GM18498 (cell line): Measurements from ENCODE around the gene RNF126.
A peak's percentile ranks its signal among the peaks of the same experiment; 100 is the strongest.

ENCODE experiments used
- ATAC-seq: cut with Tn5 transposase; IDR thresholded peaks from one replicate; pipeline ENCODE4 v1.9.1; 2021; ENCODE audit warnings: mild to moderate bottlenecking, moderate library complexity; ENCODE audit not compliant: unreplicated experiment

RNF126 gene

DNA sequence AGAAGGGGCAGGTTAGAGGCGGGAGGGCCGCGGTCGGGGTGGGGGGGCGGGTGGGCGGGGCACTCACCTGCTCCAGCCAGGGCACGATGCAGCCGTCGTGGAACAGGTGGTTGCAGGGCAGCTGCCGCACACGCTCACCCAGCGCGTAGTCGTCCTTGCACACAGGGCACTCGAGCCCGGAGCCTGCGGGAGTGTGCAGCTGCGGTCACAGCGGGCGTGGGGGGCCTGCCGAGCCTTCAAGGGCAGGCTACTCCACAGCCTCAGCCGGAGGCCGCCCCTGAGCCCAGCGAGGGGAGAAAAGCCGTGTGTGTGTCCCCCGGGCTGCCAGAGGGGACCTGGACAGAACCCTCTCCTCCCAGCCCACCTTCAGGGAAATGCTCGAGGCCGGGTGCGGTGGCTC lies 14.7 kb downstream of the RNF126 start:
- ATAC-seq: no peak

DNA sequence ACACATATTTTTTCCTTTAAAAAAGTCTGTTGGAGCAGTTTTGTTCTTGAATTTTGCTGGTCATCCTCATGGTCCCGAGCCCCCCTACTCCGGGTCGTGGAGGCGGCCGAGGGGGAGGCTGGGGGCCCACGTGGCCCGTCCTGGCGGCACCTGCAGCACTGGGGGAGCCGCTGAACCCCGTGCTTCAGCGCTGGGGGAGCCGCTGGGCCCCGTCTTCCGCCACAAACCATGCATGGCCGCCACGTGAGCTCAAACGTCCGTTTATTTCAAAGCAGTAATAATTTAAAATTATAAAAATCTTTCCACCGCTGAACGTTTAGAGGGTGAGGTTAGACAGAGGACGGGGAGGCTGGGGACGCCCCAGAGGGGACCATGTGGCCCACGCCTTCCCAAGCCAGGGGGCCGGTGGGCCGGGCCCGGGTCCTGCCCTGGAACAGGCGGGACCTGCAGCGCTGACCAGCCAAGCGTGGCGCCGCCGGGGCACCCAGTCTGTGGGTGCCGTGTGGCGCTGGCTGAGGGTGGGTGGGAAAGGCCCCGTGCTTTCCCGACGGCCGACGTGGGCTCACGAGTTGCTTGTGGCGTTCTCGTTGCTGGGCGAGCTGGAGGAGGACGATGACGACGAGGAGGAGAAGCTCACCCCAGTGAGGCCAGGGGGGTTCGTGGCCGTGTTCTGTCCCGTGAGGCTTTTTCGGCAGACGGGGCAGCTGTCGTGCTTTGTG lies 15.3 kb downstream of the RNF126 start:
- ATAC-seq: no peak

DNA sequence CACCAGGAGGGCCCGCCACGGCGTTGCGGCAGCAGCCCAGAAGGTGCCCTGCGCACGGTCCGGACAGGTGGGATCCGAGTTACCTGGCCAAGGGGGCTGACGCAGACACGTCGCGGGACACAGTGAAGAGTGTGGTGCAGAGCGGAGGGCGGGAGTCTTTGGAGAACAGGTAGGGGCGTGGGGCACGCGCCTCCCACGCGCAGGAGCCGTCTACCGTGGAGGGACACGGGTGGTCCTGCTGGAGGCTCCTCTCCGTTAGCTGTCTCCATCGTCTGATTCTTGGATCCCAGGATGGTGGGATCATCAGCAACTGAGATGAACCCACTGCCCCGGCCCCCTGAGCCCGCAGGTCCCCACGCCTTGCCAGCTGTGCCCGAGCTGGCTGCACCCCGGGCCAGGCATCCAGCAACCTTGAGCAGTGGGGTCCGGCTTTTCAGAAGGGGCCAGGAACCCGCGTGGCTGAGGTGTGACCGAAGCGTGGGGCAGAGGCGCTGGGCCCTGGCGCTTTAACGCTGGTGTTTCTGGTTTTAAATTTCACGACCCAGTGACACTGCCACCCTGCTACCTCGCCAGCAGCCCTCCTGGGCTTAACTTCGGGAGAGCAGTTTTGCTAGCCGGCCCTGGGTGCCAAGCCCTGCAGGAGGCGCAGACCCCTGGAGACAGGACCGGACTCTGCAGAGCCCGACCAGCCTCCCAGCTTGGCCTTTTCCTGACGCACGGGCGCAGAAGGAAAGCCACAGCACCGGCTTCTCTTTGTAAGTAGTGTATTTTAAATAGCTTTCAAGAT lies 16.0 kb downstream of the RNF126 start:
- no peak for ATAC-seq

DNA sequence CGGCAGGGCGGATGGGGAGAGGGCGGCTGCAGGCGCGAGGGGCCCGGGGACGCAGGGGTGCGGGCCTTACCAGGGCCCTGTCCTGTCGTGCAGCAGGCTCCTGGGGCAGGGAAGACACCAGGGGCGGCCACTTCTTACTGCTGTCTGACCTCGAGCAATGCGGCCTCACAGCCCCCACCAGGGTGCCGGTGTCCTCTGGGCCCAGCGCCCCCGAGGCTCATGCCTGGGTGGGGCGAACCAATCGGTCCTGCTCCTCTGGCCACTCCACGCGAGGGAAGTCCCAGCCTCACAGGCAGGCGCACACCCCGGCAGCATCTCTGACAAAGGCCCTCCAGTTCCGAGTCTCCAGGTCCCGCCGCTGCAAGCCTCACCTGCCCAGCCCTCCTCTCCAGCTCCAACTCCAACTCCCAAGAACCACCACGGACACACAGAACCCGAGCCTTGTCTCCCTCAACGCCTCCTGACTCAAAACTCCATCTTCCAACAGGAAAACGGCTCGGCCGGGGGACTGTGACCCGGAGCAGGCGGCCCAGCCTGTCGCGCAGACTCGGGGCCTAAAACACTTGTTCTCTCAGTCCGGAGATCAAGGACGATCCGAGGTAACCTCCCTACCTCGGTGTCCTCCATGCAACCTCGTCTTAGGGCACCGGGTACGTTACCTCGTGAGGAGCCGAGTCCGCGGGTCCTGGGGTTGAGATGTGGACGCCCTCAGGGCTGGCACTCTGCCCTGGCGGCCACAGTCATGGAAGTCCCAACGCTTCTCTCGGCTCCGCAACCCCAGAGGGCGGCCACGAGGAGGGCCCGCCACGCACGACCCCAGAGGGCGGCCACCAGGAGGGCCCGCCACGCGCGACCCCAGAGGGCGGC lies 16.9 kb downstream of the RNF126 start:
- no peak for ATAC-seq

DNA sequence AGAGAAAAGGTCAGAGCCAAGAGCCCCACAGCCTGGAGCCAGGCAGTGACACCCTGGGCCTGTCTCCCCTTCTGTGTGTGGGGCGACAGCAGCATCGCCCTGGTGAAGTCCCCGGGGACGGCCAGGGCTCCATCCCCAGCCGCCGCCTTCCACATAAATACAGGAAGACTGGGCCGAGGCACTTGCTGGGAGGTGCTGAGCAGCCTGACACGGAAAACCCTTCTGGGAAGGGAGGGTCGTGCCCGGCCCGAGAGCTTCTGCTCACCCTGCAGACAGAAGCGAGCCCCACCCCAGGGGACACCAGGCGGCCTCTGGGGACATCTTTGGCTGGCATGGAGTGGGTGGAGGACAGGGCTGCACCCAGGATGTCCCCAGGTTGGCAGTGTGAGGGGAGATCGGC lies 18.2 kb downstream of the RNF126 start:
- ATAC-seq: no peak

DNA sequence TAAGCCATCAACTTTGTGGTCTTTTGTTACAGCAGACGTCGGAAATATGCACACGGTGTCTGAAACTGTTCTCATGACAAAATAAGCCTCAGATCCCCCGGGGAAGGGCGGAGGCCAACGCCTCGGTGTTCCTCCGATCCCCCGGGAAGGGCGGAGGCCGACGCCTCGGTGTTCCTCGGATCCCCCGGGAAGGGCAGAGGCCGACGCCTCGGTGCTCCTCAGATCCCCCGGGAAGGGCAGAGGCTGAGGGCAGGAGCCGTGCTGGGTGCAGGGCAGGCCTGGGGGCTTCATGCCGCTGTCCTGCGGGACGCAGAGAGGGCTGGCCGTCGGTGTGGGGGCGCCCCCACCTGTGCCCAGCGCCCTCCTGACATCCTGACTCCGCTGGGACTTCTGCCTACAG lies 18.7 kb downstream of the RNF126 start:
- ATAC-seq: no peak

DNA sequence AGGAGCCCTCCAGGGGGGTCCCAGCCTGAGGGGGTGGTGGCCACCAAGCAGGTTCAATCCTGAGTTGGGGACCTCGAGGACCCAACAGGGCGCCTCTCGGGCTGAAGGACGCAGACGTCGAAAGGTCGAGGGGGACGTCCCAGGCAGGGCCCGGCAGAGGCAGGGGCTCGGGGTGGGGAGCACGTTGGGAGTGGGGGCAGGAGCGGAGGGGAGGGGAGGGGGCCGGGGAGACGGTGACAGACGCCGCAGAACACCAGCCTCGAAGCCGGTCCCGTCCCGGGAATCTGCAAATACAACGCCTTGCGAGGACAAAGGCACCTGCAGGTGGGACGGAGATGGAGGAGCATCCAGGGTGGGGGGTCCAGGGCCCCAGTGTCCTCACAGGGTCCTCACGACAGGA lies 19.3 kb downstream of the RNF126 start:
- no peak for ATAC-seq

DNA sequence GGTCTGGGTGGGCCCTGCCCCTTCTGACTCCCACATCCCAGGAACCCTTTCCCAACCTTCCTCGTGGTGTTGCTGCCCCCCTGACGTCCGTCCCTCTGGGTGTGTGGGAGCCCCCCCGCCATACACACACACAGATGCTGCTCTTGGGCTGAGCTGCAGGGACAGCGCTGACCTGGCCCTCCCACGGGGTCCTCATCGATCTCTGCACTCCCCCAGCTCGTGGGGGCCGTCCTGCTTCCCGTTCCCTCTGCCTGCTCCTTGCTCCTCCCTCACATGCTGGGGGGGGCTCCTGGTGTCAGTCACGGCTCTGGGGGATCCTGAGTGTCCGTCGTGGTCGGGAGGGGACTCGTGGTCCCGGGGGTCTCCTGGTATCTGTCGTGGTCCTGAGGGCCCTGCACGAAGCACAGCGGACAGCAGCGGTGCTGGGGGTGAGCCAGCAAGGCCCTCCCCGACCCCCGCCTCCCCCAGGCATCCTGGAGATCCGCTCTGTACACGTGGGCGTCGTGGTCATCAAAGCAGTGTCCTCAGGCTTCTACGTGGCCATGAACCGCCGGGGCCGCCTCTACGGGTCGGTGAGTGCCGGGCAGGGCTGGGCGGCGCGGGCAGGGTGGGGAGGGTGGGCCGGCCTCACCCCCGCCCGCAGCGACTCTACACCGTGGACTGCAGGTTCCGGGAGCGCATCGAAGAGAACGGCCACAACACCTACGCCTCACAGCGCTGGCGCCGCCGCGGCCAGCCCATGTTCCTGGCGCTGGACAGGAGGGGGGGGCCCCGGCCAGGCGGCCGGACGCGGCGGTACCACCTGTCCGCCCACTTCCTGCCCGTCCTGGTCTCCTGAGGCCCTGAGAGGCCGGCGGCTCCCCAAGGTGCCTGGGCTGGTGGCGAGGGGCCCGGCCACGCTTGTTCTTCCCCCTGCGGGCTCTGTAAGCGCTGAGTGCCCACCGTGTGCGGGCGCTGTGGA lies 20.0 kb downstream of the RNF126 start:
- no peak for ATAC-seq

DNA sequence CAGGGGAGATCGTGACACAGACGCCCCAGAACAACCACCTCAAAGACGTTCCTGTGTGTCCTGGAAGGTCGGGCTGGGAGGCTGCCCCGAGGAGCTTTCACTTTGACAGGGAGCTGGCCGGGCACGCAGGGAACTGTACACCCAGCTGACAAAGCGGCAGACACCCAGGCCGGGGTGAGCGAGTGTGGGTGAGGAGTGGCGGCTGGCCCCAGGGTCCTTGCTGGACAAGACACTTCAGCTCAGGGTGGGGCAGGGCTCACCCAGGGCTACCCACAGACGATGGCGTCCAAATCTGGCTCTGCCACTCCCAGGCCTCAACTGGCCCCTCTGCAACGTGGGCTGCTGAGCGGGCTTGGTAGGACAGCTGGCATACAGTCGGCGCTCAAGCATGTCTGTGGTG lies 21.3 kb downstream of the RNF126 start:
- no peak for ATAC-seq

DNA sequence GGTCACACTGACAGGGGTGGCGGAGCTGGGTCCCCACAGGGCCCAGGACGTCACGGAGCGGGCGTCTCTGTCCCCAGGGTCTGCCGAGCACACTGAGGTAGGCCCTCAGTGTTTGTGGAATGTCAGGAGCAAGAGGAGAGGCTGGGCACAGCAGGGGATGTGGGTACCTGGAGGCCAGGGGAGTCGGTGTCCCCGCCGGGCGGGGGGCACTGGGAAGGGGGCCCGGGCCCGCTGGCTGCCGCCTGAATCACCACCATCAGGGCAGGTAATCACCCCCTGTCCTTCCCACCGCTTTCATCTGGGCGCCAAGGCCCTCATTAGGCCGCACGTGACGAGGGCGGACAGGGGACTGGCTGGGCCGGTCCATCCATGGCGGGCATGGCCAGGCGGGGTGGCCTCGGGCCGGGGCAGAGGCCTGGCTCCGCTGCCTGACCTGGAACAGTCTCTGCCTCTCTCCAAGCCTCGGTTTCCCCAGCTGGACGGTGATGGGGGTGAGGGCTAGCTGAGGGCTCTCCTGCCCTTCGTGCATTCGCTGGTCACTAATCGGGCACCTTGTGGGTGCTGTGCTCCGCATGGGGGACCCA lies 22.3 kb downstream of the RNF126 start:
- ATAC-seq: no peak

DNA sequence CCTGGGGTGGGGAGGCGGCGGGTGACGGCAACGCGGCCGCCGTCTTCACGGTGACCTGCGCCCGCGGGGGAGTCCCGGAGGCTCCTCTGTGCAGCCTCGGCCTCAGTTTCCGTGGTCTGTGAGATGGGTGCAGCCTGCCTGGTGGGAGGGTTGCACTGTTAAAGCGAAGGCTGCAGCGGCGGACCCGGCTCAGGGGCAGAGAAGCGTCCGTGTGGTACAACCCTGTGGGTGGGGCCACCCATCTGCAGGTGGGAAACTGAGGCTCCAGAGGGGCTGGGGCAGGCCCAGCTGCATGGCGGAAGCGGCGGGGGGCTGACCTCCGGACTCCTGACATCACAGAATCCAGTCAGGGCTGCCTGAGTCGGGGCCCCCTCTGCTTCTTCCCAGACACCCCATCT lies 22.9 kb downstream of the RNF126 start:
- ATAC-seq: no peak

DNA sequence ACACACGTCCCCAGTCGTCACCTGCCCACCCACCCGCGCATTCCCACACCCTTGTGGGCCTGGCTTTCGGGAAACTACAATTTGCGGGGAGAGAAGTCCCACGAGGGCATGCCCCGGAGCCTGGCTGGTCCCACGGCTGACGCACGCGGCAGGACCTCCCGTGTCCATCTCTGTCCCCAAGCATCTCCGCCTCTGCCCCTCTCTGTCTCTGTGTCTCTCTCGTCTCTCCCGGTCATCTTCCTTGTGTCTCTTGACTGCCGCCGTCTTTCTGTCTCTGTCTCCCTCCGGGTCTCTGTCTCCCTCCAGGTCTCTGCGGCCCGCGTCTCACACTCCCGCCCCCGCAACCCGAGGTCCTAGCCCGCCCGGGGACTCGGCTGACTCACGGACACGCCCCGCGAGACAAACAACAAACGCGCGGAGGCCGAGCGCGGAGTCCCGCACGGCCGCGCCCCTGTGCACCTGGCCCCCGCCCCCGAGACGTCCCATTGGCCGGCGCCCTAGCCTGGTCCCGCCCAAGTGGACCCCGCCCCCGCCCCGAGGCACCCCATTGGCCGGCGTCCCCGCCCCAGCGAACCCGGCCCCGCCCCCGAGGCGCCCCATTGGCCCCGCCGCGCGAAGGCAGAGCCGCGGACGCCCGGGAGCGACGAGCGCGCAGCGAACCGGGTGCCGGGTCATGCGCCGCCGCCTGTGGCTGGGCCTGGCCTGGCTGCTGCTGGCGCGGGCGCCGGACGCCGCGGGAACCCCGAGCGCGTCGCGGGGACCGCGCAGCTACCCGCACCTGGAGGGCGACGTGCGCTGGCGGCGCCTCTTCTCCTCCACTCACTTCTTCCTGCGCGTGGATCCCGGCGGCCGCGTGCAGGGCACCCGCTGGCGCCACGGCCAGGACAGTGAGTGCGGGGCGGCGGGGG lies 23.5 kb downstream of the RNF126 start, which contains the start of gene FGF22:
Gene FGF22, plus strand, starts transcription at position 627 of the 908 bp plus-strand sequence. Its CDS starts 47 bp downstream, at position 674.
- peak; percentile 64 for ATAC-seq

DNA sequence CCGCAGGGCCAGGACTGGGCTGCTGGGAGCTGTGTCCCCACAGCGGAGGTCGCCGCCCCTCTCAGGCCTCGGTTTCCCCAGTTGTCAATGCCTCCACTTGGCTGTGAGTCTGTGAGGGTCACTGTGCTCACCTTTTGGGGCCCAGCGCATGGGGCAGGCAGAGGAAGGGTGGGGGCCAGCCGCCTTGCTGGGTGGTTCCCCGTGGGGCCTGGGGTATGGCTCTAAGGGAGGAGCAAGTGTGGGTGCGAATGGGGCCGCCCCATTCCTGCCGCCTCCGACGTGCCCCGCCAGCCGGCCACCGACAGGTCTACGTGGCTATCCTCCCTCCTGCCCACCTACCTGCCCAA lies 24.1 kb downstream of the RNF126 start:
- no peak for ATAC-seq

DNA sequence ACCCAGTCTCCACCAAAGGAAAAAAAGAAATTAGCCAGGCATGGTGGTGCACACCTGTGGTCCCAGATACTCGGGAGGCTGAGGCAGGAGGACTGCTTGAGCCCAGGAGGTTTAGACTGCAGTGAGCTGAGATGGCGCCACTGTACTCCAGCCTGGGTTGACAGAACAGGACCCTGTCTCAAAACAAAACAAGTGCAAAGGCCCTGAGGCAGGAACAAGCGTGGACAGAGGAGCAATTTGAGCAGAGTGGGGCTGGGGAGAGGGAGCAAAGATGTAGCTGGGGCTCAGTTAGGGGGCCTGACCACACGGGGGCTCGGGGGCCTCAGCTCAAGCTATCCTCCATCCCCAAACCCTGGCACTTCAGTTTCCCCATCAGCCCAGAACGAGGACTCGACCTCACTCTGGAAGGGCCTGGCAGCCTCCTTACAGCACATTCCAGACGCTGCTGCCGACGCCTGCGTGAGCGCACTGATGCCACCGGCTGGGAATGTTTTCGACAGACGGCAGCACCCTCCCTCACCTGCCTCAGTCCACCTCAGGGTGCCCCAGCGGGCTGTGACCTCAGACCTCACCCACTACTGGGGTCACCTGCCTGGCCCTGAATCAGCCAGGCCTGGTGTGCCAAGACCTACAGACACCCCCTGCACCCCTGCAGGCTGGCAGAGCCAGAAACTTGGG lies 27.9 kb downstream of the RNF126 start:
- no peak for ATAC-seq

DNA sequence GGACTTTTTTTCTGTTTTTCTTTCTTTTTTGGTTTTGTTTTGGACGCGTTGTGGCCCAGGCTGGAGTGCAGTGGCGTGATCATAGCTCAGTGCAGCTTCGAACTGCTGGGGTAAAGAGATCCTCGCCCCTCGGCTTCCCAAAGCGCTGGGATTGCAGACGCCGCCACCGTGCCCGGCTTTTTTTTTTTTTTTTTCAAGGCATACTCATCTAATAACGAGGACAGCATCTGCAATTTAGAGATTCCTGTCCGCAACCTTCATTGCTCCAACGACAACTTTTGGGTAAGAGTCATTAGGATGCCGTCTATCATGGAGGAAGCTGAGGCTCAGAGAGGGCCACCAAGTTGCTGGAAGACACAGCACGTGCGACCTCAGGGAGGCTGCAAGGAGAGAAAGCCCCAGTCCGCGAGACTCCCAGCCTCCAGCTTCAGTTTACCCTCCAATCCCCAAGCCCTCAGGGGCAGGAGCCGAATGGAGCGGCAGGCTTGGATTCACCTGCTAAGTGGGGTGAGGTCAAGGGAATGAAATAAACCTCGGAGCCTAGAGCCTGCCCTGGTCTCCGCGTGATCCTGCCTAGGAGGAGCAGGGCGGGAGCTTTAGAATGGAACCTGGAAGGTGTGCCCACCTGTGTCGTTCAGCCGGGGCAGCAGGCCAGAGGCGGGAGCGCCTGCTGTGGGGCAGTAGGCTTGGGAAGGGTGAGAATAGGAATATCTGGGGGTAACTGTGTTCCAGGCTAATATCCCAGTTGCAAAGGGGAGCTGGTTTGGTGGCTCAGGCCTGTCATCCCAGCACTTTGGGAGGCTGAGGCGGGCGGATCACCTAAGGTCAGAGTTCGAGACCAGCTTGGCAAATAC lies 29.0 kb downstream of the RNF126 start:
- no peak for ATAC-seq

DNA sequence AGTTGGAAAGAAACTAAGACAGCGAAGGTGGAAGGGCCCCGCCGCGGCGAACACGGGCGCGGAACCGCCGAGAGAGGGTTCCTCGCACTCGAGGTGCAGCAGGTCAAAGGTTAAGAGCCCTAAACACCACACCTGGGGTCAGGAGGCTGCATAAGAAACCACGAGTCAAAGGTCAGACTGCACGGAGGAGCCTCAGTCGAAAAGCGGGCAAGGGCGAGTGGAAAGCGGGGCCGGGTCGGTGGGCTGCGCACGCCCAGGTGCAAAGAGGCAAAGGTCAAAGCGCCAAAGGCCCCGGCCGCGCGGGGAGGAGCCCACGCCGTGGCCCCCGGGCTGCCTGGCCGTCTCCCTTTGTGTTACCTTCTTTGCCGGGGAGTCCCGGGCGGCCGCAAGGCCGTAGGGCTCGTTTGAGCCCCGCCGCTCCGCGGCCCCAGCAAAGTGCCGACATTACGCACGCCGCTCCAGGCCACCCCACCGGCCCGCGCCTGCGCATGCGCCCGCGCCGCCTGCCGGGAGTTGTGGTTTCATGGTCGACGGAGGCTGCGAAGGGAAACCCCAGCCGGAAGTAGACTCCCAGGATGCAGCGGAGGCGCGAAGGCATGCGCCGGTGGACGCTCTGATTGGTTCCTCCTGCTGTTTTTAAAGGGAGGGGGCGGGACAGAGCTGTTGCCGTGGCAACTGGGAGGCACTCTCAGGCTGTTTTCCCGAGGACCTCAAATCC lies 29.8 kb downstream of the RNF126 start, which contains the start of gene POLRMT:
Gene POLRMT, minus strand, starts transcription at position 470 of the 718 bp plus-strand sequence. Its CDS starts 25 bp downstream, at position 445.
- peak; percentile 89 for ATAC-seq
